ENCODE results near the gene ARFRP1.
A peak's percentile ranks its signal among the peaks of the same experiment; 100 is the strongest.
"Not testable (repeated sequence)": the region's sequence is repeated elsewhere in the genome, so short reads cannot be mapped to it uniquely, and the experiment has no call there.

The ARFRP1 gene

GRCh38 chr20:63660174-63660573, 47.6 kb downstream of the ARFRP1 start:
- not testable (repeated sequence) for DNase-seq (ENCODE audit: extremely low spot score, insufficient read length, low read depth); FAIRE-seq

- FAIRE-seq (no peak), DNase-seq (ENCODE audit: extremely low spot score, insufficient read length, low read depth) (no peak)
These were observed 48.4 kb downstream of the ARFRP1 start for GRCh38 chr20:63659370-63659769.

- DNase-seq (ENCODE audit: extremely low spot score, insufficient read length, low read depth) (no peak), FAIRE-seq (no peak)
These were observed 49.0 kb downstream of the ARFRP1 start for GRCh38 chr20:63658749-63659187.

GRCh38 chr20:63657937-63658748, 49.6 kb downstream of the ARFRP1 start, which contains the start of gene RTEL1:
Gene RTEL1, plus strand, starts transcription at chr20:63658312. Its CDS starts 1,091 bp downstream, at chr20:63659403.
- FAIRE-seq = peak; percentile 90
- peak; percentile 97 for DNase-seq (ENCODE audit: extremely low spot score, insufficient read length, low read depth)

- no peak for DNase-seq (ENCODE audit: extremely low spot score, insufficient read length, low read depth)
- FAIRE-seq = no peak
These were observed 50.4 kb downstream of the ARFRP1 start for GRCh38 chr20:63657260-63657936.

GRCh38 chr20:63656451-63656850, 51.3 kb downstream of the ARFRP1 start:
- FAIRE-seq (no peak), DNase-seq (ENCODE audit: extremely low spot score, insufficient read length, low read depth) (no peak)

- FAIRE-seq (no peak), DNase-seq (ENCODE audit: extremely low spot score, insufficient read length, low read depth) (no peak)
These were observed 52.5 kb downstream of the ARFRP1 start for GRCh38 chr20:63655249-63655648.

- FAIRE-seq (no peak), DNase-seq (ENCODE audit: extremely low spot score, insufficient read length, low read depth) (no peak)
These were observed 53.7 kb downstream of the ARFRP1 start for GRCh38 chr20:63653974-63654668.

GRCh38 chr20:63653041-63653973, 54.5 kb downstream of the ARFRP1 start, which contains the start of gene STMN3:
Gene STMN3, minus strand, starts transcription at chr20:63653424. Its CDS starts 79 bp downstream, at chr20:63653345.
- peak; percentile 46 for DNase-seq (ENCODE audit: extremely low spot score, insufficient read length, low read depth)
- FAIRE-seq = no peak

- FAIRE-seq (no peak), DNase-seq (ENCODE audit: extremely low spot score, insufficient read length, low read depth) (no peak)
These were observed 55.4 kb downstream of the ARFRP1 start for GRCh38 chr20:63652192-63652980.

GRCh38 chr20:63651942-63652191, 55.9 kb downstream of the ARFRP1 start:
- no peak for DNase-seq (ENCODE audit: extremely low spot score, insufficient read length, low read depth)
- FAIRE-seq = no peak

GRCh38 chr20:63650486-63650885, 57.3 kb downstream of the ARFRP1 start:
- DNase-seq (ENCODE audit: extremely low spot score, insufficient read length, low read depth); FAIRE-seq: not testable (repeated sequence)

GRCh38 chr20:63648895-63649589, 58.7 kb downstream of the ARFRP1 start:
- no peak for DNase-seq (ENCODE audit: extremely low spot score, insufficient read length, low read depth)
- FAIRE-seq = no peak

All from GM18507 (cell line).